AG20443 (cell line): ENCODE results near the gene THAP3.
A peak's percentile ranks its signal among the peaks of the same experiment; 100 is the strongest.

Experiments used
- DNase-seq: peaks from one replicate; pipeline ENCODE4 v3.0.0; 2012; ENCODE audit warnings: low spot score, mixed read lengths

THAP3 gene

GRCh38 chr1:6624710-6625583 lies at the start of gene THAP3:
Gene THAP3, plus strand, starts transcription at chr1:6624868. Its CDS starts 351 bp downstream, at chr1:6625219.
- DNase-seq: peak; percentile 95

- no peak for DNase-seq
These were observed 46.7 kb upstream of the THAP3 start for GRCh38 chr1:6577831-6578525.

- DNase-seq: no peak
These were observed 45.9 kb upstream of the THAP3 start for GRCh38 chr1:6578624-6579373.

- DNase-seq: peak; percentile 100
These were observed 45.1 kb upstream of the THAP3 start, which contains the start of gene ZBTB48 for GRCh38 chr1:6579374-6580118. Gene ZBTB48, plus strand, starts transcription at chr1:6579994. Its CDS starts 616 bp downstream, at chr1:6580610.

- no peak for DNase-seq
These were observed 44.5 kb upstream of the THAP3 start for GRCh38 chr1:6580119-6580592.

GRCh38 chr1:6580593-6581409 lies 43.9 kb upstream of the THAP3 start:
- DNase-seq: no peak

- DNase-seq: no peak
These were observed 42.9 kb upstream of the THAP3 start for GRCh38 chr1:6581561-6582305.

GRCh38 chr1:6582370-6582769 lies 42.3 kb upstream of the THAP3 start:
- no peak for DNase-seq

GRCh38 chr1:6584126-6585080 lies 40.3 kb upstream of the THAP3 start:
- no peak for DNase-seq

- no peak for DNase-seq
These were observed 39.5 kb upstream of the THAP3 start for GRCh38 chr1:6585081-6585722.

GRCh38 chr1:6585841-6586240 lies 38.8 kb upstream of the THAP3 start:
- no peak for DNase-seq

- no peak for DNase-seq
These were observed 38.3 kb upstream of the THAP3 start for GRCh38 chr1:6586404-6586816.

- DNase-seq: no peak
These were observed 37.2 kb upstream of the THAP3 start for GRCh38 chr1:6587261-6588005.

- no peak for DNase-seq
These were observed 36.4 kb upstream of the THAP3 start for GRCh38 chr1:6588128-6588892.

GRCh38 chr1:6588893-6589520 lies 35.7 kb upstream of the THAP3 start:
- DNase-seq: no peak

GRCh38 chr1:6590046-6590445 lies 34.6 kb upstream of the THAP3 start:
- no peak for DNase-seq
